NCI-H748 treated with DMSO at 0.1 percent for 48 hours (cell line): ENCODE measurements around the gene SRY.
"Not testable (repeated sequence)": the region's sequence is repeated elsewhere in the genome, so short reads cannot be mapped to it uniquely, and the experiment has no call there.

Experiments
- DNase-seq: peaks from one replicate; lab custom pipeline; 2025; lab: John Stamatoyannopoulos, UW

Gene SRY

DNA sequence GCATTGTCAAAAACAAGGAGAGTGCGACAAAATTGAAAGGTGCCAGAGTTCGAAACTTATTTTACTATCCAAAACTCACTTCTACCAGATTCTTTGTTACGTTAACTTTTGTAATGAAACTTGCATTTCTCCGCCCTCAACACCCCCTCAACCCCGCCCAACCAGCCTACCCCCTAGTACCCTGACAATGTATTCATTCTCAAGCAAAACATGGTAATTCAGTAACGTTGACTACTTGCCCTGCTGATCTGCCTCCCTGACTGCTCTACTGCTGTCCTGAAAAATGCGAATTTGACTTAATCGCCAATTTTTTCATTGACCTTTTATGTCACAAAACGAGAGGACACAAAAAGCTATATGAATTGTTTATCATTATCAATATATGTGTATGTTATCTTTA lies at the start of gene SRY:
TSS of gene SRY (minus strand) at position 83 of the 400 bp plus-strand sequence. CDS start at position 4, 79 bp downstream.
- DNase-seq = no peak

GRCh38 chrY:2837078-2837477 lies 49.6 kb upstream of the SRY start:
- no peak for DNase-seq

GRCh38 chrY:2835230-2835629 lies 47.7 kb upstream of the SRY start:
- no peak for DNase-seq

DNA sequence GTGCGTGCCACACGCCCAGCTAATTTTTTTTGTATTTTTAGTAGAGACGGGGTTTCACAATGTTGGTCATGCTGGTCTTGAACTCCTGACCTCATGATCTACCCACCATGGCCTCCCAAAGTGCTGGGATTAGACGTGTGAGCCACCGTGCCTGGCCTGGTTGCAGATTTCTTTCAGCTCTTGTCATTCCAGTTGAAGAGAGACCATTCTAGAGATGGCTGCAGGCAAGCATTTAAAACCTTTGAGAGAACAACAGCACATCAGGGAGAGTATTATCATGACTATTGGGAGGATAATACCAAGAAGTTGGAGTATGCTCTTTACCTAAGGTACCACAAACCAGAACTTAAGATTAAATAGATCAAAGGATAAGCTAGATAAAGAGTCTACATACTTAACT lies 41.0 kb upstream of the SRY start:
- DNase-seq = no peak

- DNase-seq = no peak
Observed at GRCh38 chrY:2824471-2824870, 37.0 kb upstream of the SRY start.

DNA sequence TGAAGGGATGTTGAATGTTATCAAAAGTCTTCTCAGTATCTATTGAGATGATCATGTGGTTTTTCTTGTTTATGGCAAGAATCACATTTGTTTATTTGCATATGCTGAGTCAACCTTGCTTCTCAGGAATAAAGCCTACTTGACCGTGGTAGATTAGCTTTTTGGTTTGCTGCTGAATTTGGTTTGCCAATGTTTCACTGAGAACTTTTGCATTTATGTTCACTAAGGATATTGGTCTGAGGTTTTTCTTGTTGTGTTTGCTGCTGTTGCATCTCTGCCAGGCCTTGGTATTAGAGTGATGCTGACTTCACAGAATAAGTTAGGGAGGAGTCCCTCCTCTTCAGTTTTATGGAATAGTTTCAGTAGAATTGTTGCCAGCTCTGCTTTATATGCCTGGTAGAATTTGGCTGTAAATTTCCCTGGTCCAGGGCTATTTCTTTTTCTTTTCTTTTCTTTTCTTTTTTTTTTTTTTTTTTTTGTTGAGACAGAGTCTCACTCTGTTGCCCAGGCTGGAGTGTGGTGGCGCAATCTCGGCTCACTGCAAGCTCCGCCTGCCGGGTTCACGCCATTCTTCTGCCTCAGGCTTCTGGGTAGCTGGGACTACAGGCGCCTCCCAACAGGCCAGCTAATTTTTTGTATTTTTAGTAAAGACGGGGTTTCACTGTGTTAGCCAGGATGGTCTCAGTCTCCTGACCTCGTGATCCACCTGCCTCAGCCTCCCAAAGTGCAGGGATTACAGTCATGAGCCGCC lies 29.8 kb upstream of the SRY start:
- not testable (repeated sequence) for DNase-seq

- no peak for DNase-seq
Observed at GRCh38 chrY:2800246-2800645, 12.8 kb upstream of the SRY start.

DNA sequence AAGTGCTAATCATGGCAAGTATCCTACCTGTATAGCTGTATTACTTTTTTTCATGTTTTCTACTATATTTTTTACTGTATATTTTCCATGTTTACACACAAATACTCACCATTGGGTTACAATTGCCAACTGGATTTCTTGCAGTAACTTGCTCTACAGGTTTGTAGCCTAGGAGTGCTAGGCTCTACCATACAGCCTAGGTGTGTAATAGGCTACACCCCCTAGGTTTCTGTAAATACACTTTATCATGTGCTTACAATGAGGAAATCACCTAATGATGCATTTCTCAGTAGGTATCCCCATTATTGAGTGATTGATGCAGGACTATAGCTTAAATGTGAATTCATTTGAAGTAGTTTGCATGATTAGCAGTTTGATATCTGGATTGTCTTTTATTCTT lies 10.5 kb upstream of the SRY start:
- no peak for DNase-seq

DNA sequence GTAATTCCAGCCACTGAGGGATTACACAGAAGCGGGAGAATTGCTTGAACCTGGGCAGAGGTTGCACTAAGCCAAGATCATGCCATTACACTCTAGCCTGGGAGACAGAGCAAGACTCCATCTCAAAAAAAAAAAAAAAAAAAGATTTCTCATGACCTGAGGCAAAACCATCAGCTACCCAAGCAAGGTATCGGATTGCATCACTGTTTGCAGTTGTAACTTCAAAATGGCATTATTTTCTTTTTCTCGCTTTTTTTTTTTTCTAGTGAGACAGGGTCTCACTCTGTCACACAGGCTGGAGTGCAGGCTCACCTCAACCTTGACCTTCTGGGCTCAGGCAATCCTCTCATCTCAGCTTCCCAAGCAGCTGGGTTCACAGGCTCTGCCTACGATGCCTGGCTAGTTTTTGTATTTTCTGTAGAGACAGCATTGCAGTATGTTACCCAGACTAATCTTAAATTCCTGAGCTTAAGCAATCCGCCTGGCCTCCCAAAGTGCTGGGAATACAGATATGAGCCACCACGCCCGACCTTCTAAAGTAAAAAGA lies 9.6 kb upstream of the SRY start:
- no peak for DNase-seq

- no peak for DNase-seq
Observed at GRCh38 chrY:2789756-2790155, 2.3 kb upstream of the SRY start.

- no peak for DNase-seq
Observed at GRCh38 chrY:2786876-2787512, 488 bp downstream of the SRY start.
